Right atrium auricular region (tissue), 2 donors: ENCODE measurements around the gene MYO5B. TPM values are rescaled to one million over a fixed set of nuclear protein-coding genes. Genes with fewer than 3 reads are reported as not detected.

Source experiments
- DNase-seq: peaks from one replicate; pipeline ENCODE4 v3.0.0-alpha.2; 2019; ENCODE audit warnings: low spot score
- H3K27ac ChIP-seq, 2 donors: fragments of 200-600 bp; sonication (generic); 1 replicate in 1 of 2; 2 replicates in 1 of 2; pipeline ENCODE4 v1.5.1; 2016 to 2019
- H3K27me3 ChIP-seq, 2 donors: fragments of 200-600 bp; sonication (generic); one replicate each; pipeline versions ENCODE4 v1.5.1 to v1.6.0; 2017 to 2019
- H3K36me3 ChIP-seq: fragments of 200-600 bp; sonication (generic); one replicate; pipeline ENCODE4 v1.5.1; 2016
- H3K4me1 ChIP-seq, 2 donors: fragments of 200-600 bp; sonication (generic); one replicate each; pipeline versions ENCODE4 v1.5.1 to v1.6.0; 2017 to 2019
- H3K4me3 ChIP-seq, 2 donors: fragments of 200-600 bp; sonication (generic); 1 replicate in 1 of 2; 2 replicates in 1 of 2; pipeline ENCODE4 v1.5.1; 2017 to 2019; ENCODE audit warnings: mild to moderate bottlenecking in 1 of 2, moderate library complexity in 1 of 2
- H3K9me3 ChIP-seq, 2 donors: fragments of 200-600 bp; sonication (generic); one replicate each; pipeline ENCODE4 v1.5.1; 2019
- total RNA-seq, 2 donors: library from RNA; depleted of rRNA; stranded (reverse); fragments of >200 nt; gene quantifications; one replicate each; pipeline ENCODE4 v1.1.0, GENCODE V29; 2016
- TF ChIP-seq, protein P1 (sequence below), 2 donors: fragments of 200-600 bp; sonication (generic); IDR thresholded peaks; one replicate each; pipeline ENCODE4 v1.5.1; 2019; ENCODE audit warnings: antibody characterized with exemption in 2 of 2

Gene MYO5B
- total RNA-seq, 2 donors from 2014 or later: 7.7 to 10.2 TPM

DNA sequence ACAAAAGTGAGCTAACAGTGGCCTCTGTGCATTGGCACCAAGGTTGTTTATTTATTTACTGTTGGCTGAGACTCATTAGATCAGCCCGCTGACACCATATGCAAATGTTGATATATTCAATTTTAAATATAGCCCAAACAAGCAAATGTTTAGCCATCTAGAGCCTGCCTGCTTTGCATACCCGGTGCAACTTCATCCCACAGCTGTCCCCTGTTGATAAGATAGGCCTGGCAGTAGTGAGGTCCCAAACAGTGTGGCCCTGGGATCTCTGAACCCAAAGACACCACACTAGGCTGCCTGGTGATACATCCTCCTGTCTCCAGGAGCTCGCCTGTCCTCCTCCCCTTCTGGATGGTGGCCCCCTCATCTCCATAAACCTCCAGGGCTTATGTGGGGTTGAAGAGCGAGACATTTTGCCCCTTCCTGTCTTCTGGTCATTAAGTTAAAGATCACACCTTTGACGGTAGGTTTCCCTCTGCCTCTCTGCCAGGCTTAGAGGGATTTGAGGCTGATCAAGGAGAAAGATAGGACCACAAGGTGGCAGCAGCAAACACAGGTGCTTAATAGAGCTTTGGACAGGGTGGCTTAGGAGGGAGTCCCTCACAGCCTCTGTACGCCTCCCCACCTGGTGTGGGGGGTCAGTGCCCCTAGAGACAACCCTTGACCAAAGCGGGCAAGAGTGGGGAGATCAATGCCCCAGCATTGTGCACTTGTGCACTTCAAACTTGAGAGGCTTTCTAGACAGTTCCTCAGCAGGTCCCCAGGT lies 23.7 kb upstream of the MYO5B start:
- Histone ChIP-seq H3K36me3 (no peaks in the 10 kb centered on the region), H3K27me3 (no peaks in the 10 kb centered on the region), H3K4me3 (no peak overlapping the region), H3K27ac (no peak overlapping the region), H3K4me1 (no peaks in the 10 kb centered on the region), H3K9me3 (peaks cover 0 to 14% of the 10 kb centered on the region in 2 donors)
- TF ChIP-seq, protein P1, sequence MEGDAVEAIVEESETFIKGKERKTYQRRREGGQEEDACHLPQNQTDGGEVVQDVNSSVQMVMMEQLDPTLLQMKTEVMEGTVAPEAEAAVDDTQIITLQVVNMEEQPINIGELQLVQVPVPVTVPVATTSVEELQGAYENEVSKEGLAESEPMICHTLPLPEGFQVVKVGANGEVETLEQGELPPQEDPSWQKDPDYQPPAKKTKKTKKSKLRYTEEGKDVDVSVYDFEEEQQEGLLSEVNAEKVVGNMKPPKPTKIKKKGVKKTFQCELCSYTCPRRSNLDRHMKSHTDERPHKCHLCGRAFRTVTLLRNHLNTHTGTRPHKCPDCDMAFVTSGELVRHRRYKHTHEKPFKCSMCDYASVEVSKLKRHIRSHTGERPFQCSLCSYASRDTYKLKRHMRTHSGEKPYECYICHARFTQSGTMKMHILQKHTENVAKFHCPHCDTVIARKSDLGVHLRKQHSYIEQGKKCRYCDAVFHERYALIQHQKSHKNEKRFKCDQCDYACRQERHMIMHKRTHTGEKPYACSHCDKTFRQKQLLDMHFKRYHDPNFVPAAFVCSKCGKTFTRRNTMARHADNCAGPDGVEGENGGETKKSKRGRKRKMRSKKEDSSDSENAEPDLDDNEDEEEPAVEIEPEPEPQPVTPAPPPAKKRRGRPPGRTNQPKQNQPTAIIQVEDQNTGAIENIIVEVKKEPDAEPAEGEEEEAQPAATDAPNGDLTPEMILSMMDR (IDR thresholded peaks at IDR 0.05): peak; percentile 13 to 51
- no peak for DNase-seq

GRCh38 chr18:50209311-50209710 lies 14.4 kb upstream of the MYO5B start:
- Histone ChIP-seq H3K27ac (no peak overlapping the region), H3K4me1 (no peaks in the 10 kb centered on the region), H3K36me3 (no peaks in the 10 kb centered on the region), H3K9me3 (no peaks in the 10 kb centered on the region), H3K4me3 (no peak overlapping the region), H3K27me3 (no peaks in the 10 kb centered on the region)
- DNase-seq: no peak
- TF ChIP-seq, protein P1 (IDR thresholded peaks at IDR 0.05): no peak

DNA sequence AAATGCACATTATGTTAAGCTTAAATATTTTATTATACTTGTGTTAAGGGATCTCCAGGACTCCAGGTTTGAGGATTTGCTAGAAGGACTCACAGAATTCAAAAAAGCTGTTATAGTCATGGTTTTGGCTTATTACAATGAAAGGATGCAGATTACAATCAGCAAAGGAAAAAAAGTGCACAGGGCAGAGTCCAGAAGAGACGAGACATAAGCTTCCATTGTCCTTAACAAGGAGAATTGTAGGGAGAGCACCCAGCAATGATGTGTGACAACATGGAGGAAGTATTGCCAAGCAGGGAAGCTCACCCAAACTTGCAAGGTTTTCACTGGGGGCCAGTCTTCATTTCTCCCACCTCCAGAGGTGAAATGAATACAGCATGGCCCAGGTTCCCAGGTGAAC lies 12.8 kb upstream of the MYO5B start:
- H3K27me3 ChIP-seq: no peaks in the 10 kb centered on the region
- H3K4me1 ChIP-seq: no peaks in the 10 kb centered on the region
- TF ChIP-seq, protein P1 (IDR thresholded peaks at IDR 0.05): no peak
- DNase-seq: no peak
- no peaks in the 10 kb centered on the region for H3K36me3 ChIP-seq
- no peak overlapping the region for H3K4me3 ChIP-seq
- H3K27ac ChIP-seq: no peak overlapping the region
- H3K9me3 ChIP-seq: no peaks in the 10 kb centered on the region

- TF ChIP-seq, protein P1 (IDR thresholded peaks at IDR 0.05): peak; percentile 52 to 69
- H3K4me3 ChIP-seq: peak overlapping the region in 1 of 2 donors; percentile 11
- no peaks in the 10 kb centered on the region for H3K27me3 ChIP-seq
- H3K36me3 ChIP-seq: no peaks in the 10 kb centered on the region
- DNase-seq: no peak
- no peak overlapping the region for H3K27ac ChIP-seq
- H3K4me1 ChIP-seq: no peaks in the 10 kb centered on the region
- peaks cover 0 to 3% of the 10 kb centered on the region in 2 donors for H3K9me3 ChIP-seq
These were observed 9.1 kb upstream of the MYO5B start for GRCh38 chr18:50203801-50204604.

DNA sequence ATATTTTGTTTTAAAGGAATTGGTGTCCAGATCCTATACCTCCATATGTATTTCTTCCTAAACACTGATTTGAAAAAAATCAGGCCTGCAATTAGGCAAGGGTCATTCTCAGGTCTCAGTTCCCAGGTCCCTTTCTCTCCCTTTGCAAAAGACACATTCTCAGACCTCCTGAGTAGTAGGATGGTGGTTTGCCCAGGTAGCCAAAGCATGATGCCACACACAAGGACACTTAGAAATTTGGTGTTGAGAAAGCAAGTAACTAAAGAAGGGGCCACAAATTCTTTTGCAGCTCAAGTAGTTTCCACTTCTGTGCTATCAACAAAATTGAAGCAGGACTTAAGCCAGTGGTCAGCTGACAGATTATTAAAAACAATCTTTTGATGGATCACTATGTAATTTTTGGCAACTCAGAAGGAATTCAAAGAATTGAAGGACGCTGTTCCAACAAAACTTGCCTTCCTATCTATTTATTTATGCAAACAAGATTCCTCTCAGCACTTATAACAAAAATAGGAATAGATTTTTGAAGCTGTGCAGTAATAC lies 6.6 kb upstream of the MYO5B start:
- Histone ChIP-seq H3K4me1 (no peaks in the 10 kb centered on the region), H3K9me3 (peaks cover 0 to 3% of the 10 kb centered on the region in 2 donors), H3K27me3 (no peaks in the 10 kb centered on the region), H3K36me3 (no peaks in the 10 kb centered on the region), H3K4me3 (no peak overlapping the region), H3K27ac (no peak overlapping the region)
- TF ChIP-seq, protein P1 (IDR thresholded peaks at IDR 0.05): no peak
- no peak for DNase-seq
